Neuronal stem cell (in vitro differentiated cells): ENCODE results near the gene TALDO1.

ENCODE experiments used
- DNase-seq: peaks from one replicate; pipeline ENCODE4 v3.0.0-alpha.2; 2013; ENCODE audit warnings: low spot score
- H2AFZ ChIP-seq: one replicate; pipeline ENCODE4 v1.6.1; 2013; ENCODE audit warnings: mild to moderate bottlenecking, low read length, inconsistent platforms
- H2AK5ac ChIP-seq: 2 replicates; pipeline ENCODE4 v1.6.1; 2013; ENCODE audit warnings: low read depth, mild to moderate bottlenecking, inconsistent platforms, low read length, moderate library complexity, mixed read lengths
- H2BK120ac ChIP-seq: 2 replicates; pipeline ENCODE4 v1.6.1; 2013; ENCODE audit warnings: low read depth, mild to moderate bottlenecking, inconsistent platforms, low read length, moderate library complexity, mixed read lengths
- H2BK12ac ChIP-seq: one replicate; pipeline ENCODE4 v1.6.1; 2013; ENCODE audit warnings: low read length, inconsistent platforms
- H2BK15ac ChIP-seq: 2 replicates; pipeline ENCODE4 v1.6.1; 2013; ENCODE audit warnings: mild to moderate bottlenecking, low read length, inconsistent platforms, mixed read lengths
- H2BK5ac ChIP-seq: one replicate; pipeline ENCODE4 v1.6.1; 2013; ENCODE audit warnings: inconsistent platforms, mild to moderate bottlenecking, low read length, moderate library complexity
- H3K14ac ChIP-seq: one replicate; pipeline ENCODE4 v1.6.1; 2013; ENCODE audit warnings: low read length, inconsistent platforms
- H3K18ac ChIP-seq: 2 replicates; pipeline ENCODE4 v1.6.1; 2013; ENCODE audit warnings: low read length, inconsistent platforms
- H3K23ac ChIP-seq: 2 replicates; pipeline ENCODE4 v1.6.1; 2013; ENCODE audit warnings: low read depth, mild to moderate bottlenecking, mixed read lengths, low read length, inconsistent platforms; ENCODE audit not compliant: poor library complexity
- H3K27ac ChIP-seq: replicated peaks from 3 replicates; pipeline ENCODE4 v1.5.1; 2013; ENCODE audit warnings: low read length, inconsistent platforms
- H3K27me3 ChIP-seq, 3 experiments: 2 replicates each; pipeline ENCODE4 v1.6.1; 2013; ENCODE audit warnings: low read length in 3 of 3, mild to moderate bottlenecking in 2 of 3, inconsistent platforms in 1 of 3, low read depth in 1 of 3, mixed read lengths in 1 of 3, moderate library complexity in 1 of 3; ENCODE audit not compliant: control insufficient read depth in 3 of 3, insufficient read depth in 3 of 3
- H3K36me3 ChIP-seq, 2 donors: replicated peaks in 1 of 2; 2 replicates each; pipeline ENCODE4 v1.6.1; 2013; ENCODE audit warnings: low read length in 2 of 2; ENCODE audit not compliant: control insufficient read depth in 2 of 2, insufficient read depth in 2 of 2
- H3K4ac ChIP-seq: 2 replicates; pipeline ENCODE4 v1.6.1; 2013; ENCODE audit warnings: inconsistent platforms, mild to moderate bottlenecking, low read length, moderate library complexity
- H3K4me1 ChIP-seq, 2 donors: 1 replicate in 1 of 2; 2 replicates in 1 of 2; pipeline ENCODE4 v1.6.1; 2013; ENCODE audit warnings: low read length in 2 of 2, low read depth in 1 of 2; ENCODE audit not compliant: control insufficient read depth in 2 of 2, insufficient read depth in 1 of 2
- H3K4me2 ChIP-seq: one replicate; pipeline ENCODE4 v1.6.1; 2013; ENCODE audit warnings: mild to moderate bottlenecking, low read length, inconsistent platforms; ENCODE audit not compliant: insufficient read depth, poor library complexity, severe bottlenecking
- H3K4me3 ChIP-seq, 2 donors: 2 replicates each; pipeline ENCODE4 v1.5.1; 2013; ENCODE audit warnings: low read length in 2 of 2, mild to moderate bottlenecking in 2 of 2, inconsistent platforms in 1 of 2, moderate library complexity in 1 of 2
- H3K79me1 ChIP-seq: one replicate; pipeline ENCODE4 v1.6.1; 2013; ENCODE audit warnings: low read depth, mild to moderate bottlenecking, inconsistent platforms, low read length, moderate library complexity
- H3K9ac ChIP-seq: one replicate; pipeline ENCODE4 v1.6.1; 2013; ENCODE audit warnings: mild to moderate bottlenecking, low read depth, low read length, inconsistent platforms; ENCODE audit not compliant: poor library complexity
- H3K9me3 ChIP-seq, 2 donors: replicated peaks in 1 of 2; 2 replicates each; pipeline versions ENCODE3 to v1.6.1; 2013; ENCODE audit warnings: low read length in 2 of 2, mild to moderate bottlenecking in 2 of 2, inconsistent platforms in 1 of 2, low read depth in 1 of 2, mixed read lengths in 1 of 2, moderate library complexity in 1 of 2; ENCODE audit not compliant: control insufficient read depth in 2 of 2, insufficient read depth in 1 of 2
- H4K8ac ChIP-seq: one replicate; pipeline ENCODE4 v1.6.1; 2013; ENCODE audit warnings: low read depth, mild to moderate bottlenecking, inconsistent platforms, low read length, moderate library complexity
- H4K91ac ChIP-seq: one replicate; pipeline ENCODE4 v1.6.1; 2013; ENCODE audit warnings: low read length, low read depth, mild to moderate bottlenecking, inconsistent platforms; ENCODE audit not compliant: poor library complexity
- WGBS, 2 donors: extraction: QIAGEN DNeasy Blood & Tissue Kit; methylation state at CpG; one replicate each; pipeline ENCODE4 v1.1.7; 2013; ENCODE audit warnings: missing lambda C conversion rate in 2 of 2, mixed read lengths in 1 of 2; ENCODE audit not compliant: insufficient read length in 2 of 2, insufficient replicate concordance in 1 of 2; ENCODE audit errors: extremely low coverage in 2 of 2; 5-methylcytosine and 5-hydroxymethylcytosine counted together

The TALDO1 gene

GRCh38 chr11:810040-810567 is 62.8 kb downstream of the TALDO1 start:
- no peaks in the 10 kb centered on the region for H3K9me3 ChIP-seq
- no peaks in the 10 kb centered on the region for H3K27me3 ChIP-seq
- no peak overlapping the region for H3K27ac ChIP-seq
- peaks cover 10 to 22% of the 10 kb centered on the region in 2 donors for H3K4me1 ChIP-seq
- no peak overlapping the region for H2BK5ac ChIP-seq
- H4K91ac ChIP-seq, result no peak overlapping the region
- no peak overlapping the region for H2BK15ac ChIP-seq
- peaks cover 19% of the 10 kb centered on the region for H3K79me1 ChIP-seq
- no peak overlapping the region for H2BK120ac ChIP-seq
- H3K4ac ChIP-seq, result no peak overlapping the region
- peaks cover 29 to 36% of the 10 kb centered on the region in 2 donors for H3K36me3 ChIP-seq
- no peak for DNase-seq
- H2AK5ac ChIP-seq, result peak overlapping the region; percentile 95
- H2AFZ ChIP-seq, result peak overlapping the region; percentile 99
- peak overlapping the region; percentile 90 for H3K14ac ChIP-seq
- peak overlapping the region; percentile 92 for H3K4me2 ChIP-seq
- no peak overlapping the region for H2BK12ac ChIP-seq
- H3K4me3 ChIP-seq, result peak overlapping the region; percentile 82 to 89
- peak overlapping the region; percentile 100 for H3K23ac ChIP-seq
- H3K9ac ChIP-seq, result peak overlapping the region; percentile 99
- no peak overlapping the region for H4K8ac ChIP-seq
- no CpG with 5 or more reads among the region's 55 CpGs for WGBS, 2 donors
- H3K18ac ChIP-seq, result peak overlapping the region; percentile 70

- Histone ChIP-seq H3K36me3 (peaks cover 29 to 39% of the 10 kb centered on the region in 2 donors), H3K4me2 (no peak overlapping the region), H4K8ac (no peak overlapping the region), H3K4me1 (peaks cover 8 to 18% of the 10 kb centered on the region in 2 donors), H3K18ac (no peak overlapping the region), H3K9me3 (peaks cover 0 to 2% of the 10 kb centered on the region in 2 donors), H2AK5ac (no peak overlapping the region), H3K27ac (no peak overlapping the region), H3K4me3 (peak overlapping the region in 1 of 2 donors; percentile 82), H2BK15ac (no peak overlapping the region), H3K14ac (no peak overlapping the region), H3K4ac (no peak overlapping the region), H2BK5ac (no peak overlapping the region), H3K9ac (no peak overlapping the region), H3K27me3 (no peaks in the 10 kb centered on the region), H4K91ac (no peak overlapping the region), H3K23ac (no peak overlapping the region), H2BK120ac (no peak overlapping the region), H3K79me1 (peaks cover 19% of the 10 kb centered on the region), H2AFZ (no peak overlapping the region), H2BK12ac (no peak overlapping the region)
- no CpG with 5 or more reads among the region's 14 CpGs for WGBS, 2 donors
- no peak for DNase-seq
These were observed 64.4 kb downstream of the TALDO1 start for GRCh38 chr11:811446-812245.

- no CpG with 5 or more reads among the region's 3 CpGs for WGBS, 2 donors
- peaks cover 0 to 2% of the 10 kb centered on the region in 2 donors for H3K9me3 ChIP-seq
- peaks cover 19% of the 10 kb centered on the region for H3K79me1 ChIP-seq
- no peak overlapping the region for H3K4ac ChIP-seq
- no peak overlapping the region for H2BK120ac ChIP-seq
- H3K18ac ChIP-seq, result no peak overlapping the region
- no peak overlapping the region for H2BK12ac ChIP-seq
- no peak overlapping the region for H3K27ac ChIP-seq
- no peak overlapping the region for H2AK5ac ChIP-seq
- no peak overlapping the region for H3K4me2 ChIP-seq
- H4K8ac ChIP-seq, result no peak overlapping the region
- no peak overlapping the region for H2BK15ac ChIP-seq
- peaks cover 29 to 39% of the 10 kb centered on the region in 2 donors for H3K36me3 ChIP-seq
- no peak overlapping the region for H4K91ac ChIP-seq
- H3K4me3 ChIP-seq, result no peak overlapping the region
- H2BK5ac ChIP-seq, result no peak overlapping the region
- no peak overlapping the region for H3K9ac ChIP-seq
- H2AFZ ChIP-seq, result no peak overlapping the region
- no peak overlapping the region for H3K23ac ChIP-seq
- H3K27me3 ChIP-seq, result no peaks in the 10 kb centered on the region
- no peak for DNase-seq
- H3K14ac ChIP-seq, result no peak overlapping the region
- H3K4me1 ChIP-seq, result peaks cover 8 to 18% of the 10 kb centered on the region in 2 donors
These were observed 65.1 kb downstream of the TALDO1 start for GRCh38 chr11:812390-812789.

GRCh38 chr11:813072-813455 is 65.8 kb downstream of the TALDO1 start:
- Histone ChIP-seq H2AK5ac (no peak overlapping the region), H3K23ac (no peak overlapping the region), H3K27me3 (no peaks in the 10 kb centered on the region), H4K91ac (no peak overlapping the region), H3K18ac (no peak overlapping the region), H3K4me1 (peaks cover 8 to 18% of the 10 kb centered on the region in 2 donors), H2BK15ac (no peak overlapping the region), H3K79me1 (peaks cover 19% of the 10 kb centered on the region), H3K4me2 (no peak overlapping the region), H4K8ac (no peak overlapping the region), H3K4me3 (no peak overlapping the region), H3K36me3 (peaks cover 29 to 39% of the 10 kb centered on the region in 2 donors), H3K9me3 (peaks cover 0 to 2% of the 10 kb centered on the region in 2 donors), H2BK5ac (no peak overlapping the region), H3K9ac (no peak overlapping the region), H3K4ac (no peak overlapping the region), H2BK120ac (no peak overlapping the region), H3K27ac (no peak overlapping the region), H2AFZ (no peak overlapping the region), H3K14ac (no peak overlapping the region), H2BK12ac (no peak overlapping the region)
- no peak for DNase-seq
- WGBS, 2 donors, result no CpG with 5 or more reads among the region's 6 CpGs
